ENCODE results near the gene PYGO2. TPM values are rescaled to one million over a fixed set of nuclear protein-coding genes. Genes with fewer than 3 reads are reported as not detected.

The PYGO2 gene
- total RNA-seq, 4 donors from 2014 or later = 13.4 to 23.9 (median 14.8) TPM

DNA sequence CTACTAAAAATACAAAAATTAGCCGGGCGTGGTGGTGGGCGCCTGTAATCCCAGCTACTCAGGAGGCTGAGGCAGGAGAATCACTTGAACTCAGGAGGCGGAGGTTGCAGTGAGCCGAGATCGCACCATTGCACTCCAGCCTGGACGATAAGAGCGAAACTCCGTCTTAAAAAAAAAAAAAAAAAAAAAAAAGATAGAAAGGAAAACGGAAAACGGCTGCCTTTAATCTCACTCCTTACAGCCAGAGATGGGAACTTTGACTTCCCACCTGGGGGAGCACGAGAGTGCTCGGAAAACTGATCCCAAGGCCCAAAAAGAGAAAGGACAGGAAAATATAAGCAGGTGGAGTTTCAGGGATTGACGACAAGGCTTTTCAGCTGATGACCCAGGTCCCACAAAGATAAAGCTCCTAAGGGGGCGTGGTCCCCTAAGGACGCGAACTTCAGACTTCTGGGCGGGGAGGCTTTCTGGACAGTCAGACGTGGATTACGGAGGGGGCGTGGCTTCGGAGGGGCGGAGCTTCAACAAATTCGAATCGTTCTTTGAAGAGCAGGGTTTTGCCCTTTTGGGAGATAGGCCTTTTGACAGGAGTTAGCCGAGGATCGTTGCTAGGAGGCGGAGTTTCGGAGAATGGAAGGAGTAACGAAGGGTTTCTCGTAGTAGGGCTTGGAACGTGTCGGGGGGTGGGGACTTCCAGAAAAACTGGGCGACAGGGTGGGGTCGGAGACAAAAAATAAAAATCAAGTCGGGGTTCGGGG is 11.9 kb upstream of the PYGO2 start:
- TF ChIP-seq, protein P1, sequence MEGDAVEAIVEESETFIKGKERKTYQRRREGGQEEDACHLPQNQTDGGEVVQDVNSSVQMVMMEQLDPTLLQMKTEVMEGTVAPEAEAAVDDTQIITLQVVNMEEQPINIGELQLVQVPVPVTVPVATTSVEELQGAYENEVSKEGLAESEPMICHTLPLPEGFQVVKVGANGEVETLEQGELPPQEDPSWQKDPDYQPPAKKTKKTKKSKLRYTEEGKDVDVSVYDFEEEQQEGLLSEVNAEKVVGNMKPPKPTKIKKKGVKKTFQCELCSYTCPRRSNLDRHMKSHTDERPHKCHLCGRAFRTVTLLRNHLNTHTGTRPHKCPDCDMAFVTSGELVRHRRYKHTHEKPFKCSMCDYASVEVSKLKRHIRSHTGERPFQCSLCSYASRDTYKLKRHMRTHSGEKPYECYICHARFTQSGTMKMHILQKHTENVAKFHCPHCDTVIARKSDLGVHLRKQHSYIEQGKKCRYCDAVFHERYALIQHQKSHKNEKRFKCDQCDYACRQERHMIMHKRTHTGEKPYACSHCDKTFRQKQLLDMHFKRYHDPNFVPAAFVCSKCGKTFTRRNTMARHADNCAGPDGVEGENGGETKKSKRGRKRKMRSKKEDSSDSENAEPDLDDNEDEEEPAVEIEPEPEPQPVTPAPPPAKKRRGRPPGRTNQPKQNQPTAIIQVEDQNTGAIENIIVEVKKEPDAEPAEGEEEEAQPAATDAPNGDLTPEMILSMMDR (IDR thresholded peaks at IDR 0.05; ENCODE audit: low read depth) = no peak

DNA sequence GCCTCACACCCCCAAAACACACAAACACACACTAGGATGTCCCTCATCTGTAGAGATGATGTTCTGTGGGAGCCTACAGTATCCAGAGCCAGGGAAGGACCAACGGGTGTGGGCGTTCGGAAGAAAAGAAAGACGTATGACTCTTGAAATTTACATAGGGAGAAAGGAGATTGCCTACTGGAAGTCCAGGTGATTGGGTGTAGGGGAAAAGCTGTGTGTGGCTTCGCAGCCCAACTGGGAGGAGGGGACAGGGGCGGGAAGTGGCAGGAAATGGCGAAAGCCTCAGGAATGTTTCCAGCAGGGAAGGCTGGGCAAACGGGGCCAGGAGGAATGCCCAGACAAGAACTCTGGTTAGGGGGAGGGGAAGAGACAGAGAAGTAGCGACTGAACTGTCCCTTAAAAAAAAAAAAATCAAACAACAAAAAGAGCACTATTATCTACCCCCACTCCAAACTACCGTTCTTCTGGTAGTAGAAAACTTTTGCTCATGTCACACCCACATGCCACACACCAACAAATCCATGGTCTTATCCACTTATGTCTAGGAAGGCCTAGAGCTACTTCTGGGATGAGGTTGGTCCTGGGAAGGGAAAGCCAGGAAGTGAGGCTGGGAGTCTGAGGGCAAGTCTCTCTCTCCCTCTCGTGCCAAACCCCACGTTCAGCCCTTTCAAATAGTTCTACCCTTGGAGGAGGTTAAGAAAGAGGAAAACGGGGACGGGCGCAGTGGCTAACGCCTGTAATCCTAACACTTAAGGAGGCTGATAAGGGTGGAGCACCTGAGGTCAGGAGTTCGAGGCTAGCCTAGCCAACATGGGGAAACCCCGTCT is 11.1 kb upstream of the PYGO2 start:
- TF ChIP-seq, protein P1 (IDR thresholded peaks at IDR 0.05; ENCODE audit: low read depth) = no peak

DNA sequence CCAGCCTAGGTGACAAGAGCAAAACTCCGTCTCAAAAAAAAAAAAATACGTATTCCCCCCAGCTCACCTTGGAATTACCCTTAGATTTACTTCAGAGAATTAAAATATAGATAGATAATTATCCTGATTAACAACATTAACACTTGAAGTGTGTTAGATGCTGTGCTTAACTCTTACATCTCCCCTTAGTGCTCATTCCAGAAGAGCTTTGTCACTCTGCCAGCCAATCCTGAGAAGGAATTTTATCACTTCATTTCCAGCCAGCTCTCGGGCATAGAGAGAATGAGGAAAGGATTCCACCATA is 10.6 kb upstream of the PYGO2 start:
- TF ChIP-seq, protein P1 (IDR thresholded peaks at IDR 0.05; ENCODE audit: low read depth) = no peak

DNA sequence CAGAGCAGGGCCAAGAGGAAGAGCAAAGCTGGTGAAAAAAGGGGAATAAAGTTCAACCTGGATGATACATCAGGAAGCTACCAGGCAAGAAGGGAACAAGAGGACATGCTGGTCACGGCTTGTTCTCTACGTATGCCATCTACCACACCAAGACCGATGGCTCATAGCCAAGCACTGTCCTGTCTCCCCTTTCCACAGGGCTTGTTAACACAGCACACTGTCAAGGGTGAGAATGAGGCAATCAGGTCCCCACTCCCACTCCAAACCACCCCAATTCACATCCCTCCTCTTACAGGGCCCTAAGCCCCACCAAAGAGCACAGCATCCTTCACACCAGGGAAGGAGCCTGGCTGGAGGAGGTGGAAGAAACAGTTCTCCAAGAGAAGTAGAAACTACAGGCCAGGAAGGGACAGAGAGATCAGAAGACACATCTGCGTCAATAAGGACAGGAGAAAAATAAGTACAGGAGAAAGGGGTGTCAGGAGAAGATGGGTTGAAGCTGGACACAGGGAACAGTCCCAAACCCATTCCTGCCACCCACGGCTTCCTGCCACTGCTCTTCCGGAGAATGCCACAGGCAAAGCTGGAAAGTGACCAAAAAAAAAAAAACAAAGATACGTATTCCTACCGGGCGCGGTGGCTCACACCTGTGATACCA is 9.9 kb upstream of the PYGO2 start:
- TF ChIP-seq, protein P1 (IDR thresholded peaks at IDR 0.05; ENCODE audit: low read depth) = no peak

DNA sequence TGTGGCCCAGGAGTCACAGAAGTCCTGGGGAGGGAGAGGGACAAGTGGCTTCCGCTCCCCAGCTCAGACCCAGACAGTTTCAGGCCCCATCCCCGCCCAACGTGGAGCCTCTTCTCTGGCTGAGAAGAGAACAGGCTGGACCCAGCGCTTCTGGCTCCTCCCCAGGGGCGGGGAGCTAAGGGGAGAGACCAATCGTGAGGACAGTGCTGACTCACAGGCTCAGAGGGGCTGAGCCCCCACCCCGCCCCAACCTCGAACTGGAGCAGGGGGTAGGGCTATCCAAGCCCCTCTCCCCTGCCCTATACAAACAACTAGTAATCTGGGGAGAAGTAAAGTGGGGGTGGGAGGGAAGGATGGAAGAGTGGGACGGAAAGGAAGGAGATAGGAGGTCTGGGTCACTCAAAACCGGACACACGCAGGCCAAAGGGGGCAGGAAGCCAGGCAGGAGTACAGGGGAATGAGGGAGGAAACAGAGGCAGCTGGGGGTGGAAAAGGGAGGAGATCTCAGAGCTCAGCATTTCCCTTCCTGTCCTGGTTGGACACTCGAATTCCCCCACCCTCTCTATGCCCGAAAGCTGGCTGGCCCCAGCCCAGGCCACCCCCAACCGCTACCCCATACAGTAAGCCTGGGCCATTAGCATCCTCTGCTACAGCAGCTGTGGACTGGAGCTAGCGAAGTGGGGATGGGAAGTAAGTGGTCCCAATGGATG is 9.2 kb upstream of the PYGO2 start, which contains the start of gene SHC1:
Gene SHC1 (minus strand): TSS at position 117 of the 710 bp plus-strand sequence. CDS start 221 bp downstream, outside the sequence.
- TF ChIP-seq, protein P1 (IDR thresholded peaks at IDR 0.05; ENCODE audit: low read depth) = no peak

DNA sequence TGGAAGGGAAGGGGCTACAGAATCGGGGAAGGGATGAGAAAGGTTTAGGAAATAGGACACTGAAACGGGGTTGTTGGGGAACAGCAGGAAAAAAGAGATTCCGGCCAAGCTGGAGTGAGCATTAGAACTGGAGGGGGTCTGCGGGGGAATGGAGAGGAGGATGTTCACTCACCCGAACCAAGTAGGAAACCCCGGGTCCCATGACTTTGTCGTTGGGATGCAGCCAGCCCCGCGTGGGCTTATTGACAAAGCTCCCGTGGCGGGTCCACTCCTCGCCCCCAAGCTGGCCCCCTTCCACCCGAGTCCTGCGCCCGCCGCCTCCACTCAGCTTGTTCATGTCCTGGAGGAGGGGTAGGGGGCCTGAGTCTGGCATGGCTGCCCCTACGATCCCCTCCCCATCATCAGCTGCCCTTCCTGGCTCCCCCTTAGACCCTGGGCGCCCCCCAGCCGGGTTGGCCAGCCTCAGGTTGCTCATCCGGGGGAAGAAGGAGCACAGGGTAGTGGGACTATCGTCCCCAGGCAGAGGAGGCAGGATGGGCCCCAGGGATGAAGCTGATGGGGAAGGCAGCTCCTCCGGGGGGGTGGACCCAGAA is 8.4 kb upstream of the PYGO2 start:
- TF ChIP-seq, protein P1 (IDR thresholded peaks at IDR 0.05; ENCODE audit: low read depth) = no peak
